Measurements from ENCODE around the gene CFAP54.

- no peak for TF ChIP-seq EZH2 (IDR thresholded peaks at IDR 0.05; ENCODE audit: insufficient read depth, low read length)
- TF ChIP-seq, protein P1, sequence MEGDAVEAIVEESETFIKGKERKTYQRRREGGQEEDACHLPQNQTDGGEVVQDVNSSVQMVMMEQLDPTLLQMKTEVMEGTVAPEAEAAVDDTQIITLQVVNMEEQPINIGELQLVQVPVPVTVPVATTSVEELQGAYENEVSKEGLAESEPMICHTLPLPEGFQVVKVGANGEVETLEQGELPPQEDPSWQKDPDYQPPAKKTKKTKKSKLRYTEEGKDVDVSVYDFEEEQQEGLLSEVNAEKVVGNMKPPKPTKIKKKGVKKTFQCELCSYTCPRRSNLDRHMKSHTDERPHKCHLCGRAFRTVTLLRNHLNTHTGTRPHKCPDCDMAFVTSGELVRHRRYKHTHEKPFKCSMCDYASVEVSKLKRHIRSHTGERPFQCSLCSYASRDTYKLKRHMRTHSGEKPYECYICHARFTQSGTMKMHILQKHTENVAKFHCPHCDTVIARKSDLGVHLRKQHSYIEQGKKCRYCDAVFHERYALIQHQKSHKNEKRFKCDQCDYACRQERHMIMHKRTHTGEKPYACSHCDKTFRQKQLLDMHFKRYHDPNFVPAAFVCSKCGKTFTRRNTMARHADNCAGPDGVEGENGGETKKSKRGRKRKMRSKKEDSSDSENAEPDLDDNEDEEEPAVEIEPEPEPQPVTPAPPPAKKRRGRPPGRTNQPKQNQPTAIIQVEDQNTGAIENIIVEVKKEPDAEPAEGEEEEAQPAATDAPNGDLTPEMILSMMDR (IDR thresholded peaks at IDR 0.05; ENCODE audit: insufficient read depth, low read depth, low read length), result no peak
Measured at GRCh38 chr12:96501133-96501761, 11.9 kb downstream of the CFAP54 start.
